Transverse colon (tissue), 4 donors: ENCODE results near the gene STX8. TPM values are rescaled to one million over a fixed set of nuclear protein-coding genes. Genes with fewer than 3 reads are reported as not detected.

Experiments used
- DNase-seq: peaks from one replicate; pipeline ENCODE4 v3.0.0-alpha.2; 2019
- H3K27ac ChIP-seq, 4 donors: fragments of 200-600 bp; sonication (generic); 2 replicates each; pipeline ENCODE4 v1.5.1; 2016 to 2018; ENCODE audit warnings: inconsistent platforms in 4 of 4
- H3K27me3 ChIP-seq: fragments of 200-600 bp; sonication (generic); 2 replicates; pipeline ENCODE4 v1.5.1; 2017; ENCODE audit warnings: inconsistent platforms
- H3K36me3 ChIP-seq, 4 donors: fragments of 200-600 bp; sonication (generic); 2 replicates each; pipeline ENCODE4 v1.5.1; 2017 to 2019; ENCODE audit warnings: inconsistent platforms in 4 of 4
- H3K4me1 ChIP-seq, 4 donors: fragments of 200-600 bp; sonication (generic); 2 replicates each; pipeline ENCODE4 v1.5.1; 2017 to 2020; ENCODE audit warnings: inconsistent platforms in 4 of 4
- H3K4me3 ChIP-seq, 4 donors: fragments of 200-600 bp; sonication (generic); 1 replicate in 1 of 4; 2 replicates in 3 of 4; pipeline versions ENCODE4 v1.5.1 to v1.6.1; 2017 to 2019; ENCODE audit warnings: inconsistent platforms in 4 of 4
- H3K9me3 ChIP-seq, 2 donors: fragments of 200-600 bp; sonication (generic); 2 replicates each; pipeline ENCODE4 v1.5.1; 2017 to 2019; ENCODE audit warnings: inconsistent platforms in 2 of 2
- CTCF ChIP-seq, 5 experiments: fragments of 200-600 bp in 3 of 5; fragments of 450-650 bp in 2 of 5; sonication (generic) in 3 of 5; IDR thresholded peaks; 1 replicate in 2 of 5; 2 replicates in 3 of 5; pipeline ENCODE4 v1.5.1; 2016 to 2017; ENCODE audit warnings: antibody characterized with exemption in 5 of 5, inconsistent platforms in 3 of 5, mild to moderate bottlenecking in 2 of 5, moderate library complexity in 1 of 5
- EP300 ChIP-seq: sonication (generic); formaldehyde crosslinking; IDR thresholded peaks from one replicate; pipeline ENCODE4 v1.6.1; 2017; ENCODE audit warnings: antibody characterized with exemption, low read depth
- POLR2A ChIP-seq: fragments of 450-650 bp; IDR thresholded peaks from one replicate; pipeline ENCODE4 v1.6.1; 2016; ENCODE audit warnings: antibody characterized with exemption, mild to moderate bottlenecking, moderate library complexity
- POLR2AphosphoS5 ChIP-seq, 3 donors: sonication (generic); formaldehyde crosslinking; IDR thresholded peaks; one replicate each; pipeline ENCODE4 v1.6.1; 2016; ENCODE audit warnings: antibody characterized with exemption in 3 of 3
- WGBS, 2 donors: methylation state at CpG; one replicate each; pipeline ENCODE4 v1.1.5; 2018; ENCODE audit warnings: low coverage in 1 of 2; 5-methylcytosine and 5-hydroxymethylcytosine counted together
- in situ Hi-C, 4 donors: fragments of 200-750 bp; cut with MboI; loops; one replicate each; pipeline versions ENCODE4 v1.15.0 to v1.15.1; 2017; ENCODE audit warnings: low sequenced_read_pairs in 3 of 4, low pct_ligation_motif_present in 1 of 4, low pct_unique_long_range_greater_than_20kb in 1 of 4
- intact Hi-C: fragments of 100-400 bp; cut with DNase I; formaldehyde crosslinking; loops from one replicate; pipeline ENCODE4 v1.15.1; 2023; ENCODE audit warnings: low total_unique reads
- total RNA-seq, 4 donors: library from RNA; depleted of rRNA; stranded (reverse); fragments of >200 nt; gene quantifications; one replicate each; pipeline ENCODE4 v1.1.0, GENCODE V29; 2016

Gene STX8
- total RNA-seq, 4 donors from 2014 or later = 18.0 to 53.8 (median 38.3) TPM

DNA sequence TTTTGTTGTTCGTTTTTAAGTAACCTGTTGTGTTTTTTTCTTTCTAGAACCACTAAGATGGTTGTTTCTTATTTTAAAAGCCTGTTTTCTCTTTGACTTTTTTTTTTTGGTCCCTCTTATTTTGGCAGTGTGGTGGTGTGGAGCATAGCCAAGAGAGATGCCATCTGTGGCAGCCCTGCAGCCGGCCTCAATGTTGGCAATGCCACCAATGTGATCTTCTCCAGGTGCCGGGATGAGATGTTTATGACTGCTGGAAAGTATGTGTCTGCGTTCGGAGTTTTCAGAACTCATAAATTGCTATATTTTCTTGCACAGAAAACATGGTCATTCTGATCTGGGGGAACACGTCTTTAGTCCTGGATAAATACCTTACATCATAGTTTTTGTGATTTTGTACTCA is 18.4 kb upstream of the STX8 start:
- in situ Hi-C loops (no loop called here), intact Hi-C loops (no loop called here)
- no peak overlapping the region for H3K27ac ChIP-seq
- no peaks in the 10 kb centered on the region for H3K4me1 ChIP-seq
- H3K9me3 ChIP-seq = no peaks in the 10 kb centered on the region
- H3K36me3 ChIP-seq = no peaks in the 10 kb centered on the region
- no peak for DNase-seq
- H3K4me3 ChIP-seq = no peak overlapping the region
- WGBS, 2 donors = 55 to 68% methylated on average over 5 to 6 of the region's 6 CpGs
- no peak for TF ChIP-seq EP300
- no peak for TF ChIP-seq CTCF (IDR thresholded peaks at IDR 0.05)
- TF ChIP-seq POLR2AphosphoS5 (IDR thresholded peaks at IDR 0.05) = no peak
- no peak for TF ChIP-seq POLR2A
- H3K27me3 ChIP-seq = no peaks in the 10 kb centered on the region

DNA sequence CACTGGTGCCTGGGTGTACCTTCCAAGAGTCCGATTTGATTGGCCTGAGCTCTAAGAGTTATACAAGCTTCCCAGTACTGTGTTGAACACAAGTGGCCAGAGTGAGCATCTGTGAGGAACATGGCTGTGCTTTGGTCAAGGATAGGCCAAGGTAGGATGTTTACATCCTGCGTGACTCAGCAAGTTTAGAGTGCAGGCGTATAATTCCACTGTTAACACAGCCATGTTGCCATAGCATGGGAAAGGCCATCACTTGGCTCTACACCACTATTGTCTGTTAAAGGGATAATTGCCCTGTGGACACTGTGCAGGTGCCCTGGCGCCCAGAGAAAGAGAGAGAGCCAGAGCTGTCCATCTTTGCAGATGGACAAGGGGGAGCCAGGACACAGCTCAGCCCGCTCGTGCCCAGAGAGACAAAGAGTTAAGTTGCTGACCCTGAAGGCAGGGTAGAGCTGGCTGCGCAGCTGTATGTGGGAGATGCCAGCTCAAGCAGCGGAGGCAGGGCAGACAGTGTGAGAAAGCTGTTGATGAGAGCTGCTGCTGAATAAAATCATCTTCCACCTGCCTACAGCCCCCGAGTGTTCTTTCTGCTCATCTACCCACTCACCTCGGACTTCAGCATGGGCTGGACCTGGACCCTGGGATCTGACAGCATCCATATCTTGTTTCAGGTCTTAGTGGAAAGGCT is 12.5 kb upstream of the STX8 start:
- in situ Hi-C loops = no loop called here
- intact Hi-C loops = no loop called here

GRCh38 chr17:9577373-9577709 is 1.7 kb upstream of the STX8 start:
- intact Hi-C loops = no loop called here
- 0 to 9% methylated on average over 1 to 4 of the region's 4 CpGs for WGBS, 2 donors

More for the DNA sequence above, 12.5 kb upstream of the STX8 start:
- Histone ChIP-seq H3K36me3 (no peaks in the 10 kb centered on the region), H3K9me3 (no peaks in the 10 kb centered on the region), H3K27ac (no peak overlapping the region), H3K4me1 (no peaks in the 10 kb centered on the region), H3K27me3 (no peaks in the 10 kb centered on the region), H3K4me3 (no peak overlapping the region)
- no peak for DNase-seq
- WGBS, 2 donors = 82 to 89% methylated on average over 2 to 10 of the region's 10 CpGs
- TF ChIP-seq EP300 (no peak), CTCF (IDR thresholded peaks at IDR 0.05) (no peak), POLR2A (no peak), POLR2AphosphoS5 (IDR thresholded peaks at IDR 0.05) (no peak)

More at GRCh38 chr17:9577373-9577709, 1.7 kb upstream of the STX8 start:
- in situ Hi-C loops = no loop called here
- Histone ChIP-seq H3K9me3 (no peaks in the 10 kb centered on the region), H3K4me3 (no peak overlapping the region), H3K4me1 (peaks cover 7 to 22% (median 16%) of the 10 kb centered on the region in 4 donors), H3K27ac (peak overlapping the region in 2 of 4 donors; percentile 60 to 71), H3K27me3 (no peaks in the 10 kb centered on the region), H3K36me3 (no peaks in the 10 kb centered on the region)
- no peak for DNase-seq
- TF ChIP-seq POLR2A (no peak), CTCF (IDR thresholded peaks at IDR 0.05) (no peak), POLR2AphosphoS5 (IDR thresholded peaks at IDR 0.05) (no peak), EP300 (no peak)
